NAMALWA (cell line): Measurements from ENCODE around the gene MISFA.

Experiments
- DNase-seq: peaks from one replicate; pipeline ENCODE4 v3.0.0-alpha.2; 2015; ENCODE audit warnings: low spot score

Gene MISFA

GRCh38 chr11:18617688-18618341, 18.2 kb downstream of the MISFA start:
- no peak for DNase-seq

- DNase-seq = no peak
These were observed 18.9 kb downstream of the MISFA start for GRCh38 chr11:18618342-18619025.

GRCh38 chr11:18623707-18624106, 24.1 kb downstream of the MISFA start:
- no peak for DNase-seq

GRCh38 chr11:18624161-18624560, 24.6 kb downstream of the MISFA start:
- no peak for DNase-seq

- no peak for DNase-seq
These were observed 33.3 kb downstream of the MISFA start for GRCh38 chr11:18632841-18633240.

GRCh38 chr11:18633256-18634139, 33.9 kb downstream of the MISFA start:
- peak; percentile 74 for DNase-seq

GRCh38 chr11:18634140-18635032, 34.8 kb downstream of the MISFA start, which contains the start of gene SPTY2D1:
Gene SPTY2D1, minus strand, starts transcription at chr11:18634342. Its CDS starts 85 bp downstream, at chr11:18634257.
- DNase-seq = peak; percentile 100

- DNase-seq = no peak
These were observed 42.1 kb downstream of the MISFA start for GRCh38 chr11:18641677-18642076.

GRCh38 chr11:18643034-18643433, 43.4 kb downstream of the MISFA start:
- DNase-seq = peak; percentile 18

GRCh38 chr11:18650353-18650752, 50.8 kb downstream of the MISFA start:
- DNase-seq = no peak

GRCh38 chr11:18650859-18651557, 51.4 kb downstream of the MISFA start:
- DNase-seq = peak; percentile 82
